Parathyroid adenoma (tissue), 2 donors: ENCODE data around the gene COQ8A.

Experiments
- H2AFZ ChIP-seq: fragments of 300-600 bp; sonication (generic); one replicate; pipeline ENCODE4 v1.7.0; 2017; ENCODE audit warnings: antibody characterized with exemption, mild to moderate bottlenecking
- H3K27ac ChIP-seq: fragments of 300-600 bp; sonication (generic); one replicate; pipeline ENCODE4 v1.7.0; 2017
- H3K27me3 ChIP-seq: fragments of 300-600 bp; sonication (generic); one replicate; pipeline ENCODE4 v1.7.0; 2017; ENCODE audit warnings: low read length; ENCODE audit not compliant: control insufficient read depth, insufficient read depth
- H3K36me3 ChIP-seq: fragments of 300-600 bp; sonication (generic); one replicate; pipeline ENCODE4 v1.7.0; 2017; ENCODE audit warnings: low read length; ENCODE audit not compliant: control insufficient read depth, insufficient read depth
- H3K4me1 ChIP-seq: fragments of 300-600 bp; sonication (generic); one replicate; pipeline ENCODE4 v1.7.0; 2017; ENCODE audit warnings: control low read depth
- H3K4me2 ChIP-seq: fragments of 300-600 bp; sonication (generic); one replicate; pipeline ENCODE4 v1.7.0; 2017; ENCODE audit warnings: low read length
- H3K4me3 ChIP-seq: fragments of 300-600 bp; sonication (generic); one replicate; pipeline ENCODE4 v1.7.0; 2017; ENCODE audit warnings: low read depth, low read length
- H3K79me2 ChIP-seq: fragments of 300-600 bp; sonication (generic); one replicate; pipeline ENCODE4 v1.7.0; 2017; ENCODE audit warnings: control low read depth
- H3K9ac ChIP-seq: fragments of 300-600 bp; sonication (generic); one replicate; pipeline ENCODE4 v1.7.0; 2017; ENCODE audit warnings: mild to moderate bottlenecking
- H3K9me3 ChIP-seq: fragments of 300-600 bp; sonication (generic); one replicate; pipeline ENCODE4 v1.7.0; 2017; ENCODE audit warnings: low read length; ENCODE audit not compliant: control insufficient read depth
- CTCF ChIP-seq: fragments of 300-600 bp; sonication (generic); IDR thresholded peaks from one replicate; pipeline ENCODE4 v1.7.0; 2017; ENCODE audit warnings: antibody characterized with exemption, mild to moderate bottlenecking
- donor health status: primary hyperparathyroidism.

Gene COQ8A

GRCh38 chr1:226949401-226949800 lies 9.3 kb downstream of the COQ8A start:
- no peak for TF ChIP-seq CTCF
- H3K36me3 ChIP-seq = no peaks in the 10 kb centered on the region
- H3K4me2 ChIP-seq = no peak overlapping the region
- peaks cover 6% of the 10 kb centered on the region for H3K4me1 ChIP-seq
- peaks cover 18% of the 10 kb centered on the region for H3K79me2 ChIP-seq
- H2AFZ ChIP-seq = no peak overlapping the region
- no peak overlapping the region for H3K4me3 ChIP-seq
- no peaks in the 10 kb centered on the region for H3K27me3 ChIP-seq
- no peak overlapping the region for H3K27ac ChIP-seq
- no peaks in the 10 kb centered on the region for H3K9me3 ChIP-seq
- no peak overlapping the region for H3K9ac ChIP-seq

GRCh38 chr1:226950316-226950715 lies 10.2 kb downstream of the COQ8A start:
- Histone ChIP-seq H3K4me3 (no peak overlapping the region), H3K27ac (no peak overlapping the region), H3K36me3 (no peaks in the 10 kb centered on the region), H3K79me2 (peaks cover 23% of the 10 kb centered on the region), H3K4me2 (no peak overlapping the region), H2AFZ (no peak overlapping the region), H3K9ac (no peak overlapping the region), H3K27me3 (no peaks in the 10 kb centered on the region), H3K4me1 (no peaks in the 10 kb centered on the region), H3K9me3 (no peaks in the 10 kb centered on the region)
- TF ChIP-seq CTCF = no peak

- H3K4me1 ChIP-seq = no peaks in the 10 kb centered on the region
- H3K4me2 ChIP-seq = no peak overlapping the region
- no peak overlapping the region for H3K9ac ChIP-seq
- H2AFZ ChIP-seq = no peak overlapping the region
- no peak for TF ChIP-seq CTCF
- no peaks in the 10 kb centered on the region for H3K36me3 ChIP-seq
- peaks cover 21% of the 10 kb centered on the region for H3K79me2 ChIP-seq
- no peaks in the 10 kb centered on the region for H3K27me3 ChIP-seq
- H3K9me3 ChIP-seq = no peaks in the 10 kb centered on the region
- H3K4me3 ChIP-seq = no peak overlapping the region
- no peak overlapping the region for H3K27ac ChIP-seq
These were observed 10.8 kb downstream of the COQ8A start for GRCh38 chr1:226950871-226951270.

- H3K4me2 ChIP-seq = no peak overlapping the region
- no peak for TF ChIP-seq CTCF
- H3K9me3 ChIP-seq = no peaks in the 10 kb centered on the region
- H3K27me3 ChIP-seq = no peaks in the 10 kb centered on the region
- H3K27ac ChIP-seq = no peak overlapping the region
- H3K36me3 ChIP-seq = no peaks in the 10 kb centered on the region
- no peak overlapping the region for H2AFZ ChIP-seq
- no peak overlapping the region for H3K4me3 ChIP-seq
- no peak overlapping the region for H3K9ac ChIP-seq
- no peaks in the 10 kb centered on the region for H3K4me1 ChIP-seq
- peaks cover 18% of the 10 kb centered on the region for H3K79me2 ChIP-seq
These were observed 11.4 kb downstream of the COQ8A start for GRCh38 chr1:226951286-226952117.

GRCh38 chr1:226952118-226952441 lies 12.0 kb downstream of the COQ8A start:
- Histone ChIP-seq H3K4me1 (no peaks in the 10 kb centered on the region), H3K27ac (no peak overlapping the region)

More at GRCh38 chr1:226952118-226952441, 12.0 kb downstream of the COQ8A start:
- no peak overlapping the region for H2AFZ ChIP-seq
- no peaks in the 10 kb centered on the region for H3K9me3 ChIP-seq
- no peaks in the 10 kb centered on the region for H3K36me3 ChIP-seq
- no peak overlapping the region for H3K4me2 ChIP-seq
- no peak overlapping the region for H3K9ac ChIP-seq
- H3K79me2 ChIP-seq = peaks cover 15% of the 10 kb centered on the region
- no peak for TF ChIP-seq CTCF
- H3K4me3 ChIP-seq = no peak overlapping the region
- no peaks in the 10 kb centered on the region for H3K27me3 ChIP-seq
